ENCODE measurements around the gene TMEM45A. TPM values are rescaled to one million over a fixed set of nuclear protein-coding genes. Genes with fewer than 3 reads are reported as not detected.
"Not testable (repeated sequence)": the region's sequence is repeated elsewhere in the genome, so short reads cannot be mapped to it uniquely, and the experiment has no call there.

Gene TMEM45A
- total RNA-seq, 1 experiment from 2014 or later: 0.11 TPM

DNA sequence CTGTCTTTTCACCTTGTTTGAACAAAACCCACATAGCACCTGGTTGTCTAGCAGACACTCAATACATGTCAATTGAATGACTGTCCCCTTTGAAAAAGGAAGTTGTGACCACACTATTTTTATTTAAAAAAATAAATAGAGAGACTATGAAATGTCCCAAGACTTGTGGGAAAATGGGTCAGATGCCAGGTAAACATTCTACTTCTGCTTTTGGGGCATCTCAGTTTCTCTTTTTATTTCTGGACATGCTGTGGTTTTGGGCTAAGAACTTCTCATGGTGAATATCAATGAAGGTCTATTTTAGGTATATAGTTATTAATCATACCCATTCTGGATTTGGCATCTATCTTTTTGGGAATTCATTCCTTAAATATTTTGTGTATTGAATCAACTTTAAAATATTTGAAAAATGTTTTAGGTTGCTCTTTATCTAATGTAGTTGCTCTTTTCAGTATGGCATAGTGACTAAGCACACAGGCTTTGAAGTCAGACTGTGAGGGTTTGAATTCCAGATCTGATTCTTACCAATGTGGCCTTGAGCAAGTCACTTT is 4.4 kb downstream of the TMEM45A start:
- peak; percentile 35 for DNase-seq
- Histone ChIP-seq H3K9me3 (ENCODE audit: low read length) (no peaks in the 10 kb centered on the region), H3K36me3 (ENCODE audit: insufficient read depth, low read length) (no peaks in the 10 kb centered on the region), H2AFZ (ENCODE audit: low read length) (no peak overlapping the region), H3K79me2 (ENCODE audit: low read length) (no peaks in the 10 kb centered on the region), H3K4me3 (ENCODE audit: low read length) (no peak overlapping the region), H4K20me1 (ENCODE audit: insufficient read depth, low read depth, low read length) (no peaks in the 10 kb centered on the region), H3K4me2 (ENCODE audit: low read depth, low read length, poor library complexity, severe bottlenecking) (no peak overlapping the region), H3K27me3 (ENCODE audit: low read length) (no peaks in the 10 kb centered on the region), H3K27ac (ENCODE audit: low read length) (no peak overlapping the region), H3K4me1 (ENCODE audit: low read length) (peaks cover 10% of the 10 kb centered on the region), H3K9me2 (replicated peaks; ENCODE audit: insufficient read depth, low read length) (no peaks in the 10 kb centered on the region), H3K9ac (ENCODE audit: low read length) (no peak overlapping the region)

DNA sequence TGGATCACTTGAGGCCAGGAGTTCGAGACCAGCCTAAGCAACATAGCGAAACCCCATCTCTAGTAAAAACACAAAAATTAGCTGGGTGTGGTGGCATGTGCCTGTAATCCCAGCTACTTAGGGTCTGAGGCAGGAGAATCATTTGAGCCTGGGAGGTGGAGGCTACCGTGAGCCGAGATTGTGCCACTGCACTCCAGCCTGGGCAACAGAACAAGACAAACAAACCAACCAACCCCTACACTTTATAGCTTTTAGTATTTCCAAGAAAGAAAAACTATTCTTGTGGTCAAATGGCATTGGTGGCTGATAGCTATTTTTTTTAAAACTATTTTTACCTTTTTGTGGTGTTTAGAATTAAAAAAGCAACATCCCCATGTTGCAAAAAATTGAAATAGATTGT is 7.2 kb downstream of the TMEM45A start:
- no peaks in the 10 kb centered on the region for H3K4me1 ChIP-seq (ENCODE audit: low read length)
- no peaks in the 10 kb centered on the region for H3K79me2 ChIP-seq (ENCODE audit: low read length)
- H3K36me3 ChIP-seq (ENCODE audit: insufficient read depth, low read length): no peaks in the 10 kb centered on the region
- no peaks in the 10 kb centered on the region for H3K27me3 ChIP-seq (ENCODE audit: low read length)
- H3K9me3 ChIP-seq (ENCODE audit: low read length): no peaks in the 10 kb centered on the region
- no peaks in the 10 kb centered on the region for H3K9me2 ChIP-seq (replicated peaks; ENCODE audit: insufficient read depth, low read length)
- H3K27ac ChIP-seq (ENCODE audit: low read length): no peak overlapping the region
- H4K20me1 ChIP-seq (ENCODE audit: insufficient read depth, low read depth, low read length): no peaks in the 10 kb centered on the region
- H3K4me2 ChIP-seq (ENCODE audit: low read depth, low read length, poor library complexity, severe bottlenecking): no peak overlapping the region
- no peak overlapping the region for H2AFZ ChIP-seq (ENCODE audit: low read length)
- H3K9ac ChIP-seq (ENCODE audit: low read length): no peak overlapping the region
- DNase-seq: peak; percentile 4
- H3K4me3 ChIP-seq (ENCODE audit: low read length): no peak overlapping the region

DNA sequence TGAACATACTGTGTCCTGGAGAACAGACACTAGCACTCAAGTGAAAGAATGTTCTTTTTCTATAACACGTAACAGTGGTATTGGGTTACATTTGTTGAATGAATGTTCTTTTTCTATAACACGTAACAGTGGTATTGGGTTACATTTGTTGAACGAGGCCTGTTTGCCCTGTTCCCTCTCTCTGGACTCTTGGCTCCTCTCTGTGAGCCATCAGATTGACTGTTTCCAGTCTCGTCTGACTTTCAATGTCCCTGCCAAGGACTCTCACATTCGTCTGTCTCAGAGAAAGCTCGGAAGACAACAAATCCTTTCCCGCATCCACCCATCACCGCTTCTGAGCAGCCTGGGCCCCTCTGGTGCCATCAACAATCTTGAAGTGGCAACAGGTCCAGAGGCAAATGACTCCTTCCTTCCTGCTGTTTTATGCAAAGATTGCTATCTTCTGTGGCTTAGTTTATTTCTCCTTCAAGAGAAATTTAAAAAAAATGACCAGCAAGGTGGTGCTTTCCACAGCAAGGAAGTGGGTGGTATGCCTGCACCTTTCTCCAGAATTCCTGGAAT is 8.0 kb downstream of the TMEM45A start:
- H3K9me2 ChIP-seq (replicated peaks; ENCODE audit: insufficient read depth, low read length): no peaks in the 10 kb centered on the region
- no peak for DNase-seq
- H3K4me3 ChIP-seq (ENCODE audit: low read length): no peak overlapping the region
- no peak overlapping the region for H2AFZ ChIP-seq (ENCODE audit: low read length)
- H3K4me2 ChIP-seq (ENCODE audit: low read depth, low read length, poor library complexity, severe bottlenecking): no peak overlapping the region
- H3K79me2 ChIP-seq (ENCODE audit: low read length): no peaks in the 10 kb centered on the region
- H3K36me3 ChIP-seq (ENCODE audit: insufficient read depth, low read length): no peaks in the 10 kb centered on the region
- no peak overlapping the region for H3K9ac ChIP-seq (ENCODE audit: low read length)
- H3K27ac ChIP-seq (ENCODE audit: low read length): no peak overlapping the region
- no peaks in the 10 kb centered on the region for H3K9me3 ChIP-seq (ENCODE audit: low read length)
- H4K20me1 ChIP-seq (ENCODE audit: insufficient read depth, low read depth, low read length): no peaks in the 10 kb centered on the region
- no peaks in the 10 kb centered on the region for H3K4me1 ChIP-seq (ENCODE audit: low read length)
- no peaks in the 10 kb centered on the region for H3K27me3 ChIP-seq (ENCODE audit: low read length)

DNA sequence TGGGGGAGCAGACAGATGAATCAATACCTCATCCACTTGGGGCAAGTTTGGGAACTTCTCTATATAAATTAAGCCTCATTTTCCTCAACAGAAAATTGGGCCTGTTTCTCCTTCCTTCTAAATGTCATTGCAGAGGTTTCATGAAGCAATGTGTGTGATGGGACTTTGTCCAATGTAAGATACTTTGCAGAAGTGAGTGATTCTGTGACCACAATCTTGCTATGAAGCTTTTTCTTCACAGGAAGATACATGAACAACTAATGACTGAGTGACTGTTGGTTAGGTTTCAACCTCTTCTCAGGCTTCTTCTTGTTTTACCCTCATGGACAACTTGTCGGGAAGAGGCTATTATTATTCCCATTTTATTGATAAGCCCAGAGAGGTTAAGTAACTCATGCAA is 11.0 kb downstream of the TMEM45A start:
- Histone ChIP-seq H3K36me3 (ENCODE audit: insufficient read depth, low read length) (no peaks in the 10 kb centered on the region), H3K4me3 (ENCODE audit: low read length) (no peak overlapping the region), H3K9ac (ENCODE audit: low read length) (no peak overlapping the region), H2AFZ (ENCODE audit: low read length) (no peak overlapping the region), H3K4me2 (ENCODE audit: low read depth, low read length, poor library complexity, severe bottlenecking) (no peak overlapping the region), H3K9me2 (replicated peaks; ENCODE audit: insufficient read depth, low read length) (no peaks in the 10 kb centered on the region), H4K20me1 (ENCODE audit: insufficient read depth, low read depth, low read length) (no peaks in the 10 kb centered on the region), H3K79me2 (ENCODE audit: low read length) (no peaks in the 10 kb centered on the region), H3K4me1 (ENCODE audit: low read length) (no peaks in the 10 kb centered on the region), H3K9me3 (ENCODE audit: low read length) (no peaks in the 10 kb centered on the region), H3K27ac (ENCODE audit: low read length) (no peak overlapping the region), H3K27me3 (ENCODE audit: low read length) (no peaks in the 10 kb centered on the region)
- no peak for DNase-seq

DNA sequence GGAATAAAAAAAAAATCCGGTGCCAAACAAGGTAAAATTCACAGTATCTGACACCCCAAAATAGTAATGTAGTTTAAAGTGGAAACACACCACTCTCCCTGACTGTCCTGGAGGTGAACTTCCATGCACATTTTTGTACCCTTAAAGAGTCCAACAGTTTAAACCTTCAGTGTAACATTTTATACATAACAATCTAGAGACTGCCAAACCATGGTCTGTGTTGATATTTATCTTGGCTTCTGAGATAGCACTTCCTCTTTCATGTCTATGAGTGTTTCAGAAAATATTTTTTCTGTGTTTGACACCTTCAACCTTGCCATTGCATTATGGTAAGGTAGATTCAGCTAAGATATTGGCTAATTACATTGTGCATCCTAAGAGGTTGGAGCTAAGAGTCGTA is 13.9 kb downstream of the TMEM45A start:
- Histone ChIP-seq H3K36me3 (ENCODE audit: insufficient read depth, low read length) (no peaks in the 10 kb centered on the region), H3K9ac (ENCODE audit: low read length) (no peak overlapping the region), H3K9me3 (ENCODE audit: low read length) (no peaks in the 10 kb centered on the region), H3K9me2 (replicated peaks; ENCODE audit: insufficient read depth, low read length) (no peaks in the 10 kb centered on the region), H3K27ac (ENCODE audit: low read length) (no peak overlapping the region), H4K20me1 (ENCODE audit: insufficient read depth, low read depth, low read length) (no peaks in the 10 kb centered on the region), H2AFZ (ENCODE audit: low read length) (no peak overlapping the region), H3K27me3 (ENCODE audit: low read length) (no peaks in the 10 kb centered on the region), H3K4me1 (ENCODE audit: low read length) (no peaks in the 10 kb centered on the region), H3K79me2 (ENCODE audit: low read length) (no peaks in the 10 kb centered on the region), H3K4me2 (ENCODE audit: low read depth, low read length, poor library complexity, severe bottlenecking) (no peak overlapping the region), H3K4me3 (ENCODE audit: low read length) (no peak overlapping the region)
- no peak for DNase-seq

DNA sequence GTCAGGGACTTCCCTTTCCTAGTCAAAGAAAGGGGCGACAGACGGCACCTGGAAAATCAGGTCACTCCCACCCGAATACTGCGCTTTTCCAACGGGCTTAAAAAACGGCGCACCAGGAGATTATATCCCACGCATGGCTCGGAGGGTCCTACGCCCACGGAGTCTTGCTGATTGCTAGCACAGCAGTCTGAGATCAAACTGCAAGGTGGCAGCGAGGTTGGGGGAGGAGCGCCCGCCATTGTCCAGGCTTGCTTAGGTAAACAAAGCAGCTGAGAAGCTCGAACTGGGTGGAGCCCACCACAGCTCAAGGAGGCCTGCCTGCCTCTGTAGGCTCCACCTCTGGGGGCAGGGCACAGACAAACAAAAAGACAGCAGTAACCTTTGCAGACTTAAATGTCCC is 17.4 kb downstream of the TMEM45A start:
- H3K27ac ChIP-seq (ENCODE audit: low read length); H3K9me2 ChIP-seq (replicated peaks; ENCODE audit: insufficient read depth, low read length); H3K4me1 ChIP-seq (ENCODE audit: low read length); H3K79me2 ChIP-seq (ENCODE audit: low read length); H3K4me2 ChIP-seq (ENCODE audit: low read depth, low read length, poor library complexity, severe bottlenecking); H2AFZ ChIP-seq (ENCODE audit: low read length); H3K9ac ChIP-seq (ENCODE audit: low read length); H3K36me3 ChIP-seq (ENCODE audit: insufficient read depth, low read length); H3K27me3 ChIP-seq (ENCODE audit: low read length); H3K4me3 ChIP-seq (ENCODE audit: low read length); H4K20me1 ChIP-seq (ENCODE audit: insufficient read depth, low read depth, low read length); DNase-seq; H3K9me3 ChIP-seq (ENCODE audit: low read length): not testable (repeated sequence)

DNA sequence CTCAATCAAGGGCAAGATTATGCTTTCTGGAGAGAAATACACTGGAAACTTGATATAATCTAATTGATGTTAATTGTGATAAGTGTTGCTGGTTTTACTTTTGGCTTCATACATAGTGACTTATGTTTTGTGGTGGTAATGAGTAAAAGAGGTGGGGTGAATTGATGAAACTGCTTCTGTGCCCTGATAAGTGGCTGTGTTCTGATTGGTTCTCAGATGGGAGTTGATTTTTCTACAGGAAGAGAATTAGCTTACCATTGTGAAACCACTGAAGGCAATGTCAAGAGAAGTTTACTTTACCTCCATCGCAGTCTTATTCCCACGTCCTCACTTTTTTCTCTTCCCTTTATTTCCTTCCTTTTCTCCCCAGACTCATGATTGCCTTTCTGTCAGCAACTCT is 23.8 kb downstream of the TMEM45A start:
- H3K36me3 ChIP-seq (ENCODE audit: insufficient read depth, low read length): no peaks in the 10 kb centered on the region
- no peaks in the 10 kb centered on the region for H3K4me1 ChIP-seq (ENCODE audit: low read length)
- no peak overlapping the region for H3K4me2 ChIP-seq (ENCODE audit: low read depth, low read length, poor library complexity, severe bottlenecking)
- H3K79me2 ChIP-seq (ENCODE audit: low read length): no peaks in the 10 kb centered on the region
- H3K9ac ChIP-seq (ENCODE audit: low read length): no peak overlapping the region
- DNase-seq: no peak
- no peak overlapping the region for H3K4me3 ChIP-seq (ENCODE audit: low read length)
- no peak overlapping the region for H2AFZ ChIP-seq (ENCODE audit: low read length)
- H3K27ac ChIP-seq (ENCODE audit: low read length): no peak overlapping the region
- no peaks in the 10 kb centered on the region for H3K27me3 ChIP-seq (ENCODE audit: low read length)
- no peaks in the 10 kb centered on the region for H4K20me1 ChIP-seq (ENCODE audit: insufficient read depth, low read depth, low read length)
- H3K9me3 ChIP-seq (ENCODE audit: low read length): no peaks in the 10 kb centered on the region
- H3K9me2 ChIP-seq (replicated peaks; ENCODE audit: insufficient read depth, low read length): no peaks in the 10 kb centered on the region

DNA sequence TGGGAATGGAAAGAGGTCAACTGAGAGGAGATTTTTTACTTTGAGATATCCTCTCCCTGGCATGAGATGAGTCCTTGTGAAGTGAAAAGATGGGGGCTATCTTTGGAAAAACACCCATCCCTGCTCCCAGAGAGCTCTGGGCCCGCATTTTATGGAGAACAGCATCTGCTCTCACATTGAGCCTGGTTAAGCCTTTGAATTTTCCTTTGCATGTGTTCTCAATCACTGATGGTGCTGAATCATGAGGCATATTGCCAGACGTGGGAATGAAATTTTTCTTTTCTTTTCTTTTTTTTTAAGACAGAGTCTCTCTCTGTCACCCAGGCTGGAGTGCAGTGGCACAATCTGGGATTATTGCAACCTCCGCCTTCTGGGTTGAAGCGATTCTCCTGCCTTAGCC is 24.4 kb downstream of the TMEM45A start:
- Histone ChIP-seq H4K20me1 (ENCODE audit: insufficient read depth, low read depth, low read length) (no peaks in the 10 kb centered on the region), H3K27me3 (ENCODE audit: low read length) (no peaks in the 10 kb centered on the region), H3K9me3 (ENCODE audit: low read length) (no peaks in the 10 kb centered on the region), H2AFZ (ENCODE audit: low read length) (no peak overlapping the region), H3K4me2 (ENCODE audit: low read depth, low read length, poor library complexity, severe bottlenecking) (no peak overlapping the region), H3K9ac (ENCODE audit: low read length) (no peak overlapping the region), H3K79me2 (ENCODE audit: low read length) (no peaks in the 10 kb centered on the region), H3K36me3 (ENCODE audit: insufficient read depth, low read length) (no peaks in the 10 kb centered on the region), H3K4me1 (ENCODE audit: low read length) (no peaks in the 10 kb centered on the region), H3K4me3 (ENCODE audit: low read length) (no peak overlapping the region), H3K27ac (ENCODE audit: low read length) (no peak overlapping the region), H3K9me2 (replicated peaks; ENCODE audit: insufficient read depth, low read length) (no peaks in the 10 kb centered on the region)
- DNase-seq: no peak

DNA sequence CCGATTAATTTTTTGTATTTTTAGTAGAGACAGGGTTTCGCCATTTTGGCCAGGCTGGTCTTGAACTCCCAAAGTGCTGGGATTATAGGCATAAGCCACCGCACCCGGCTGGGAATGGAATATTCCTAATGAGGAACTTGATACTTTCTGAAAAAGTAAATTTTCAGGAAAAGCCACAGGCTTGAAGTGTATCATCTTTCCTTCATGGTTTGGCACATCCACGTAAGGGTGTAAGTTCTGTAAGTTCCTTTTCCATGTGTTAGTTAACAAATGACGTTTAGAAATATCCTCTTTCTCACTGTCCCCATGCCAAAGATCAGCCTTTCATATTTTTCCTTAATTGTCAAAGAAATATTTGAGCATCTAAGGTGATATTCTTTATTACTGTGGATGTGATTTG is 24.9 kb downstream of the TMEM45A start:
- Histone ChIP-seq H3K27me3 (ENCODE audit: low read length) (no peaks in the 10 kb centered on the region), H3K9ac (ENCODE audit: low read length) (no peak overlapping the region), H3K9me3 (ENCODE audit: low read length) (no peaks in the 10 kb centered on the region), H3K4me2 (ENCODE audit: low read depth, low read length, poor library complexity, severe bottlenecking) (no peak overlapping the region), H2AFZ (ENCODE audit: low read length) (no peak overlapping the region), H3K9me2 (replicated peaks; ENCODE audit: insufficient read depth, low read length) (no peaks in the 10 kb centered on the region), H3K27ac (ENCODE audit: low read length) (no peak overlapping the region), H3K36me3 (ENCODE audit: insufficient read depth, low read length) (no peaks in the 10 kb centered on the region), H3K4me3 (ENCODE audit: low read length) (no peak overlapping the region), H3K79me2 (ENCODE audit: low read length) (no peaks in the 10 kb centered on the region), H4K20me1 (ENCODE audit: insufficient read depth, low read depth, low read length) (no peaks in the 10 kb centered on the region), H3K4me1 (ENCODE audit: low read length) (no peaks in the 10 kb centered on the region)
- no peak for DNase-seq

Measured in Karpas-422 (cell line).